HepG2 (cell line): ENCODE data around the gene ID4. TPM values are rescaled to one million over a fixed set of nuclear protein-coding genes. Genes with fewer than 3 reads are reported as not detected.

Experiments used
- CEBPG ChIP-seq: IDR thresholded peaks from 2 replicates; pipeline ENCODE4 v1.6.1; 2016
- CSRNP1 ChIP-seq: sonication (generic); formaldehyde crosslinking; IDR thresholded peaks from 2 replicates; pipeline ENCODE4 v1.8.1; 2023; ENCODE audit warnings: mild to moderate bottlenecking, missing genetic modification reagents
- GABPB1 ChIP-seq: IDR thresholded peaks from 2 replicates; pipeline ENCODE4 v1.6.1; 2016; ENCODE audit warnings: mild to moderate bottlenecking, missing genetic modification reagents, moderate library complexity, missing compliant biosample characterization
- MTA1 ChIP-seq: sonication (generic); formaldehyde crosslinking; IDR thresholded peaks from 2 replicates; pipeline ENCODE4 v1.4.0; 2020; ENCODE audit warnings: missing genetic modification reagents, mild to moderate bottlenecking, borderline replicate concordance
- MXI1 ChIP-seq: IDR thresholded peaks from 3 replicates; pipeline ENCODE4 v1.6.1; 2012; ENCODE audit warnings: low read depth, low read length, inconsistent platforms, borderline replicate concordance
- PPARG ChIP-seq: conservative IDR thresholded peaks from 2 replicates; pipeline ENCODE4 v1.6.1; 2016; ENCODE audit warnings: missing biosample characterization, missing genetic modification reagents
- SATB2 ChIP-seq: sonication (generic); formaldehyde crosslinking; IDR thresholded peaks from 2 replicates; pipeline ENCODE4 v1.5.0; 2020; ENCODE audit warnings: missing genetic modification reagents
- SOX6 ChIP-seq, 2 experiments: fragments of 450-650 bp in 1 of 2; sonication (generic) in 1 of 2; formaldehyde crosslinking in 1 of 2; IDR thresholded peaks; 2 replicates each; pipeline versions ENCODE4 v1.4.0 to v1.6.1; 2017 to 2020; ENCODE audit warnings: antibody characterized with exemption in 1 of 2, mild to moderate bottlenecking in 1 of 2, missing genetic modification reagents in 1 of 2
- STAG1 ChIP-seq: sonication (generic); formaldehyde crosslinking; IDR thresholded peaks from 2 replicates; pipeline ENCODE4 v1.4.0; 2020; ENCODE audit warnings: missing genetic modification reagents
- STAT6 ChIP-seq: sonication (generic); formaldehyde crosslinking; IDR thresholded peaks from 2 replicates; pipeline ENCODE4 v1.4.0; 2020; ENCODE audit warnings: missing genetic modification reagents, mild to moderate bottlenecking, borderline replicate concordance
- TCF7 ChIP-seq: sonication (generic); IDR thresholded peaks from 2 replicates; pipeline ENCODE4 v1.6.1; 2016; ENCODE audit warnings: antibody characterized with exemption, low read depth
- TEAD3 ChIP-seq: optimal IDR thresholded peaks from 2 replicates; pipeline ENCODE3; 2016; ENCODE audit warnings: borderline replicate concordance
- U2AF2 ChIP-seq: fragments of 200-400 bp; formaldehyde crosslinking; IDR thresholded peaks from 2 replicates; pipeline ENCODE4 v1.6.1; 2017; ENCODE audit warnings: low read depth, mild to moderate bottlenecking, low read length
- ZNF562 ChIP-seq: sonication (generic); formaldehyde crosslinking; IDR thresholded peaks from 2 replicates; pipeline ENCODE4 v1.8.0; 2022; ENCODE audit warnings: missing genetic modification reagents, borderline replicate concordance
- ZNF569 ChIP-seq: sonication (generic); formaldehyde crosslinking; IDR thresholded peaks from 2 replicates; pipeline ENCODE4 v1.5.0; 2020; ENCODE audit warnings: mild to moderate bottlenecking, missing genetic modification reagents, moderate library complexity, borderline replicate concordance
- ZNF678 ChIP-seq: sonication (generic); formaldehyde crosslinking; IDR thresholded peaks from 2 replicates; pipeline ENCODE4 v1.4.0; 2020; ENCODE audit warnings: mild to moderate bottlenecking, missing genetic modification reagents
- polyA plus RNA-seq, 8 experiments: library from polyadenylated mRNA; depleted of rRNA in 3 of 8; stranded (reverse) in 7 of 8; unstranded in 1 of 8; fragments of >200 nt; fragmentation: Illumina TruSeq in 4 of 8; extraction: Trizol in 4 of 8; gene quantifications; 2 replicates each; pipeline versions ENCODE4 v1.2.1 to v1.2.3, GENCODE V29; 2011 to 2016; ENCODE audit warnings: low read depth in 4 of 8, missing spikeins in 1 of 8, mixed read lengths in 1 of 8; ENCODE audit not compliant: insufficient read depth in 1 of 8
- total RNA-seq, 5 experiments: library from RNA; depleted of rRNA; stranded (reverse); fragments of >200 nt; fragmentation: Illumina TruSeq; extraction: Trizol; gene quantifications; 2 replicates each; pipeline ENCODE4 v1.2.3, GENCODE V29; 2016; ENCODE audit warnings: low read depth in 1 of 5
- TF ChIP-seq, protein P1 (sequence below): sonication (generic); formaldehyde crosslinking; IDR thresholded peaks from 2 replicates; pipeline ENCODE4 v1.5.1; 2020; ENCODE audit warnings: mild to moderate bottlenecking, moderate library complexity, missing genetic modification reagents
- TF ChIP-seq, protein P2 (sequence below): sonication (generic); formaldehyde crosslinking; IDR thresholded peaks from 2 replicates; pipeline ENCODE4 v1.8.0; 2022; ENCODE audit warnings: missing genetic modification reagents, mild to moderate bottlenecking, moderate library complexity, borderline replicate concordance
- TF ChIP-seq, protein P3 (sequence below): sonication (generic); formaldehyde crosslinking; IDR thresholded peaks from 2 replicates; pipeline ENCODE4 v1.4.0; 2020; ENCODE audit warnings: missing genetic modification reagents

The ID4 gene
- total and polyA plus RNA-seq, 2 of the 13 experiments (the other 11 are each of a cell fraction or from before 2014, with no cell fraction given) = 0.20 to 0.44 TPM

DNA sequence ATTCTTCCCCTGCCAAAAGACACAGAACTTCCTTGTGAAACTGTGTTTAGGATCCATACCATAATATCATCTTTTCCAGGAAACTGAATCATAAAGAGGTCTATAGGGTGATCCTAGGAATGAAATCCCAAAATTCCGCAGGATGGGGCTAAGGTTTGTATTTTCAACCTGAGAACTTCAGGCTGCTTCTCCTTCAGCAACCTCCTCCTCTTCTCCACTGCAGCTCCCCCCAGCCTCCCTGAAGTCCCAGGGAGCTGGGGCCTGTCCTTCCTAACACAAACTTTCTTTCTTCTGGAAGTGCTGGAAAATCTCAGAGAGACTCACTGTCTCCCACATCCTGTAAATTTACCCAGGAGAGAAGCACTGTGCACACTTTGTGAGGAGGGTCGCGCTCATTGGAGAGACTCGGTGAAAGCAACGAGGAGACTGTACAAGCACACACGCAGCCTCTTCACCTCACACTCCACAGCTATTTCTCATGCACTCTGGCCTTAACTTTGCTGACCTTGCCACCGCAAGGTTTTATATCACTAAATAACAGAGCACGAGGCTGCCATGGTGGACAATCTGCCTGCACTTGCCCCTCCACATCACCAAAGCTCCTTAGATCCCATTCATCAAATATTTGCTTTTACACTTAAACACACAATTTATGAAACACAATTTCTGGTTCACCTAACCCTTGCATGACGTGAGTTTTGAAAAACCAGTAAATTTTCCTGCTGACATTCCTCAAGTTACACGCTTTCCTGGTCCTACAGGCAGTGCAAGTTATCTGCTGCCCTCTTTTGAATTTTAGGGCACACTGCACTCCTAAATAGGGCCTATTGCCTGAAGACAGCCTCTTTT, 14.3 kb downstream of the ID4 start (continued):
- TF ChIP-seq SOX6 (IDR thresholded peaks at IDR 0.05) (no peak), SOX6 (CRISPR knock-in tag; IDR thresholded peaks at IDR 0.05) (peak; percentile 40; the same call in 1 of the 2 replicates), ZNF678 (CRISPR knock-in tag) (no peak), TEAD3 (CRISPR knock-in tag) (peak; percentile 57), STAG1 (CRISPR knock-in tag) (peak; percentile 95), CEBPG (CRISPR knock-in tag) (no peak), TCF7 (no peak), MTA1 (CRISPR knock-in tag) (no peak), GABPB1 (no peak), STAT6 (CRISPR knock-in tag) (no peak), MXI1 (no peak), SATB2 (CRISPR knock-in tag) (no peak), ZNF569 (CRISPR knock-in tag) (no peak), U2AF2 (no peak), CSRNP1 (0 out of 2 replicates have a peak, but pooled peaks have one; percentile 10), ZNF562 (CRISPR knock-in tag) (no peak), PPARG (CRISPR knock-in tag) (no peak)
- TF ChIP-seq, protein P1, sequence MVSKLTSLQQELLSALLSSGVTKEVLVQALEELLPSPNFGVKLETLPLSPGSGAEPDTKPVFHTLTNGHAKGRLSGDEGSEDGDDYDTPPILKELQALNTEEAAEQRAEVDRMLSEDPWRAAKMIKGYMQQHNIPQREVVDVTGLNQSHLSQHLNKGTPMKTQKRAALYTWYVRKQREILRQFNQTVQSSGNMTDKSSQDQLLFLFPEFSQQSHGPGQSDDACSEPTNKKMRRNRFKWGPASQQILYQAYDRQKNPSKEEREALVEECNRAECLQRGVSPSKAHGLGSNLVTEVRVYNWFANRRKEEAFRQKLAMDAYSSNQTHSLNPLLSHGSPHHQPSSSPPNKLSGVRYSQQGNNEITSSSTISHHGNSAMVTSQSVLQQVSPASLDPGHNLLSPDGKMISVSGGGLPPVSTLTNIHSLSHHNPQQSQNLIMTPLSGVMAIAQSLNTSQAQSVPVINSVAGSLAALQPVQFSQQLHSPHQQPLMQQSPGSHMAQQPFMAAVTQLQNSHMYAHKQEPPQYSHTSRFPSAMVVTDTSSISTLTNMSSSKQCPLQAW (CRISPR knock-in tag) = no peak
- TF ChIP-seq, protein P2, sequence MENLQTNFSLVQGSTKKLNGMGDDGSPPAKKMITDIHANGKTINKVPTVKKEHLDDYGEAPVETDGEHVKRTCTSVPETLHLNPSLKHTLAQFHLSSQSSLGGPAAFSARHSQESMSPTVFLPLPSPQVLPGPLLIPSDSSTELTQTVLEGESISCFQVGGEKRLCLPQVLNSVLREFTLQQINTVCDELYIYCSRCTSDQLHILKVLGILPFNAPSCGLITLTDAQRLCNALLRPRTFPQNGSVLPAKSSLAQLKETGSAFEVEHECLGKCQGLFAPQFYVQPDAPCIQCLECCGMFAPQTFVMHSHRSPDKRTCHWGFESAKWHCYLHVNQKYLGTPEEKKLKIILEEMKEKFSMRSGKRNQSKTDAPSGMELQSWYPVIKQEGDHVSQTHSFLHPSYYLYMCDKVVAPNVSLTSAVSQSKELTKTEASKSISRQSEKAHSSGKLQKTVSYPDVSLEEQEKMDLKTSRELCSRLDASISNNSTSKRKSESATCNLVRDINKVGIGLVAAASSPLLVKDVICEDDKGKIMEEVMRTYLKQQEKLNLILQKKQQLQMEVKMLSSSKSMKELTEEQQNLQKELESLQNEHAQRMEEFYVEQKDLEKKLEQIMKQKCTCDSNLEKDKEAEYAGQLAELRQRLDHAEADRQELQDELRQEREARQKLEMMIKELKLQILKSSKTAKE (CRISPR knock-in tag) = no peak
- TF ChIP-seq, protein P3, sequence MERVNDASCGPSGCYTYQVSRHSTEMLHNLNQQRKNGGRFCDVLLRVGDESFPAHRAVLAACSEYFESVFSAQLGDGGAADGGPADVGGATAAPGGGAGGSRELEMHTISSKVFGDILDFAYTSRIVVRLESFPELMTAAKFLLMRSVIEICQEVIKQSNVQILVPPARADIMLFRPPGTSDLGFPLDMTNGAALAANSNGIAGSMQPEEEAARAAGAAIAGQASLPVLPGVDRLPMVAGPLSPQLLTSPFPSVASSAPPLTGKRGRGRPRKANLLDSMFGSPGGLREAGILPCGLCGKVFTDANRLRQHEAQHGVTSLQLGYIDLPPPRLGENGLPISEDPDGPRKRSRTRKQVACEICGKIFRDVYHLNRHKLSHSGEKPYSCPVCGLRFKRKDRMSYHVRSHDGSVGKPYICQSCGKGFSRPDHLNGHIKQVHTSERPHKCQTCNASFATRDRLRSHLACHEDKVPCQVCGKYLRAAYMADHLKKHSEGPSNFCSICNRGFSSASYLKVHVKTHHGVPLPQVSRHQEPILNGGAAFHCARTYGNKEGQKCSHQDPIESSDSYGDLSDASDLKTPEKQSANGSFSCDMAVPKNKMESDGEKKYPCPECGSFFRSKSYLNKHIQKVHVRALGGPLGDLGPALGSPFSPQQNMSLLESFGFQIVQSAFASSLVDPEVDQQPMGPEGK (CRISPR knock-in tag) = no peak
